Stimulated activated CD8-positive, alpha-beta memory T cell treated with anti-CD3 and anti-CD28 coated beads, Interleukin-4, amount 100 ng/mL, for 48 hours (primary cell): ENCODE measurements around the gene UTP3.
"Not testable (repeated sequence)": the region's sequence is repeated elsewhere in the genome, so short reads cannot be mapped to it uniquely, and the experiment has no call there.

Source experiments
- DNase-seq: peaks from one replicate; pipeline ENCODE4 v3.0.0-alpha.2; 2020

UTP3 gene

DNA sequence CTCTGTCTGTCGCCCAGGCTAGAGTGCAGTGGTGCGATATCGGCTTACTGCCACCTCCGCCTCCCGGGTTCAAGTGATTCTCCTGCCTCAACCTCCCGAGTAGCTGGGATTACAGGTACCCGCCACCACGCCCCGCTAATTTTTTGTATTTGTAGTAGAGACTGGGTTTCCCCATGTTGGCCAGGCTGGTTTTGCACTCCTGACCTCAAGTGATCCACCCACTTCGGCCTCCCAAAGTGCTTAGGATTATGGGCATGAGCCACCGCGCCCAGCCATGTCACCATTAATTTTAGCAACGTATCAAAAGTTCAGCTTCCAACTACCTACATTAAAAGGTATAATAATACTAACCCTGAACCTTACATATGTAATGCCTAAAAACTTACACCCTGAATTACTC is 940 bp upstream of the UTP3 start:
- peak; percentile 41 for DNase-seq

DNA sequence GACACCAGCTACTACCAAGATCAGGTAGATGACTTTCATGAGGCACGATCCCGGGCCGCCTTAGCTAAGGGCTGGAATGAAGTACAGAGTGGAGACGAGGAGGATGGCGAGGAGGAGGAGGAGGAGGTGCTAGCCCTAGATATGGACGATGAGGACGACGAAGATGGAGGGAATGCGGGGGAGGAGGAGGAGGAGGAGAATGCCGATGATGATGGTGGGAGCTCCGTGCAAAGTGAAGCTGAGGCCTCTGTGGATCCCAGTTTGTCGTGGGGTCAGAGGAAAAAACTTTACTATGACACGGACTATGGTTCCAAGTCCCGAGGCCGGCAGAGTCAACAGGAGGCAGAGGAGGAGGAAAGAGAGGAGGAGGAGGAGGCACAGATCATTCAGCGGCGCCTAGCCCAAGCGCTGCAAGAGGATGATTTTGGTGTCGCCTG is 481 bp downstream of the UTP3 start:
- peak; percentile 48 for DNase-seq

DNA sequence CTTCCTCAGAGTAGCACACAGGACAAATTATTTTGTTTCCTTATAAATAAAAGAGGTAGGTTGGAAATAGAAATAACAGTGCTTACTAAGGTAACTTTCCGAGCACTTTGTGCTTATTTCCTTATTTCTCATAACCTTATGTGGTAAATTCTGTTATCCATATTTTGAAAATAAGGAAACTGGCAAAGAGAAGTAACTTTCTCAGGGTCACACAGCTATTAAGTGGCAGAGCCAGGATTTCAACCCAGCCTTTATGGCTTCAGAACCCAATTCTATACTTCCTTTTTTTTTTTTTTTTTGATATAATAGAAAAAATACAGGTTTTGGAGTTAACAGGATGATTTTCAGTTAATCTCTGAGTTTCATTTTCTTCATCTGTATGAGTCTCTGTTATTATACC is 3.3 kb downstream of the UTP3 start:
- DNase-seq: no peak

GRCh38 chr4:70694633-70695032 is 6.3 kb downstream of the UTP3 start:
- DNase-seq: not testable (repeated sequence)

DNA sequence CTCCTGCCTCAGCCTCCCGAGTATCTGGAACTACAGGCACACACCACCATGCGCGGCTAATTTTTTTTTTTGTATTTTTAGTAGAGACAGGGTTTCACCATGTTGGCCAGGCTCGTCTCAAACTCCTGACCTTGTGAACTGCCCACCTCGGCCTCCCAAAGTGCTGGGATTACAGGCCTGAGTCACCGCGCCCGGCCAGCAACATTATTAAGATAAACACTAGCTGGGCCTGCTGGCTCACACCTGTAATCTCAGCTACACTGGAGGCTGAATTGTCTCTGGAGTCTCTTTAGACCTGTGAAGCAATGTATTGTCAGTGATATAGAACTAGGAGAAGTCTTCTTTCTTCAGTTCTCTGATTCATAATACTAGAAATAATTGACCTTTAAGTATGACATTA is 10.1 kb downstream of the UTP3 start:
- DNase-seq: not testable (repeated sequence)

DNA sequence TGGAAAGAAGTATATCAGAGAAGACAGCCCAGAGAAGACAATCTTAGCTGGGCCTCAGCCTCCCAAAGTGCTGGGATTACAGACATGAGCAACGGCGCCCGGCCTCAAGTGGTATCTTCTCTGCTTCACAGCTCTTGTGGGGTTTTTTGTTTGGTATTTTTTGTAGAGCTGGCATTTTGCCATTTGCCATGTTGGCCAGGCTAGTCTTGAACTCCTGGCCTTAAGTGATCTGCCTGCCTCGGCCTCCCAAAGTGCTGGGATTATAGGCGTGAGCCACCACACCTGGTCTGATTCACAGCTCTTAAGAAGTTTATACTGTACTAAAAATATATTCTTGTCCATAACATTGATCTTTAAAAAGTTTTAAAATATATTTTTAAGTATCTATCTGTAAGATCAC is 12.4 kb downstream of the UTP3 start:
- DNase-seq: no peak

DNA sequence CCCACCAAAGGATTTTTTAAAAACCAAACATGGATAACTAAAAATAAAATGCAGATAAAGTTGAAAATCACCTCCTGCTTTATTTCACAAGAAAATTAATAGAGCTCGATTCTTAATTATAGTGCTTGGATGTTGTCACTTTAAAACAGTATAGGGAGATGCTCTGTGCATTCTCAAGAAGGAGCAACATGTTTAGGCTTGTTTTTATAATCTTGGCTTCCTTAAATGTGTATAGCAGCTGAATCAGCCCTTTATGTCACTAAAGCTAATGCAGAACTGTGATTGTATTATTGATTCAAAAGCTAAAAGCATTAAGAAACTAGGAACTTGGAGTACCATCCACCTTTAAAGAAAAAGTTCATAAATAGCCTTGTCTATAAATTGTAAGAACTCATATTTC is 12.9 kb downstream of the UTP3 start:
- no peak for DNase-seq

DNA sequence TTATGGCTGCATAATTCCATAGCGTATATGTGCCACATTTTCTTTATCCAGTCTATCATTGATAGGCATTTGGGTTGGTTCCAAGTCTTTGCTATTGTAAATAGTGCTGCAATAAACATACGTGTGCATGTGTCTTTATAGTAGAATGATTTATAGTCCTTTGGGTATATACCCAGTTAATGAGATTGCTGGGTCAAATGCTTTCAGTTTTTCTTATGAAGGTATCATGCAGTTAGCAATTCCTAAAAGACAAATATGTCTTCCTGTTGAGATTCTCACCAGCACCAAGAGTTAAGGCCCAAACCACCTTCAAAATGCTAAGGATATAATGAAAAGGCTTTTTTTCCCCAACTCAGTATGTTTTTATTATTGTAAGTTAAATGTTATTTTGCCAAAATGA is 14.3 kb downstream of the UTP3 start:
- DNase-seq: not testable (repeated sequence)

DNA sequence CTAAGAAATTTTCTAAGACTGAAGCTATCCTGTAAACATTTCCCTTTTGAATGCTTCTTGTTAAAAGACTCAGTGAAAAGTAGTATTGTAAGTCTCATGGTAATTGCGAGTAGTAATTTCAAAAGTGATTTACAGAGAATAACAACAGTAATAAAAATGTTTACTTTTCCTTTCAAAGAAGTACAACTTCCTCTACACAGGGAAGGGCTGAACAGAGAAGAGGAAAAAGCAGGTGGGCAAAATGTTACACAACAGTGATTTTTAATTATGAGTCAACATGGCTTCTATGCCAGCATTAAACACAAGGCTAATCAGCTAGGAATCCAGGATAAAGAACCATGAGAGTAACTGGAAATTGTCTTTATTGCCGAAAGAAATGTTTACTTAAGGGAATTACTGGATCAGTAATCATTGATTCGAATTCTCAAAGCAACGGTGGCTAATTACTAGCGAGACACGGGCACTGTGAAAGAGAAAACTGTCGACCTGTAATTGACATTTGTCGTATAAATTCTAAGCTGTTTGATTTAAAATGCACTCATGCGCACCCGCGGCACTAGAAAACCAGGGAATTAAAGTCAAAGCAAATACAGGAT is 15.4 kb downstream of the UTP3 start:
- no peak for DNase-seq

DNA sequence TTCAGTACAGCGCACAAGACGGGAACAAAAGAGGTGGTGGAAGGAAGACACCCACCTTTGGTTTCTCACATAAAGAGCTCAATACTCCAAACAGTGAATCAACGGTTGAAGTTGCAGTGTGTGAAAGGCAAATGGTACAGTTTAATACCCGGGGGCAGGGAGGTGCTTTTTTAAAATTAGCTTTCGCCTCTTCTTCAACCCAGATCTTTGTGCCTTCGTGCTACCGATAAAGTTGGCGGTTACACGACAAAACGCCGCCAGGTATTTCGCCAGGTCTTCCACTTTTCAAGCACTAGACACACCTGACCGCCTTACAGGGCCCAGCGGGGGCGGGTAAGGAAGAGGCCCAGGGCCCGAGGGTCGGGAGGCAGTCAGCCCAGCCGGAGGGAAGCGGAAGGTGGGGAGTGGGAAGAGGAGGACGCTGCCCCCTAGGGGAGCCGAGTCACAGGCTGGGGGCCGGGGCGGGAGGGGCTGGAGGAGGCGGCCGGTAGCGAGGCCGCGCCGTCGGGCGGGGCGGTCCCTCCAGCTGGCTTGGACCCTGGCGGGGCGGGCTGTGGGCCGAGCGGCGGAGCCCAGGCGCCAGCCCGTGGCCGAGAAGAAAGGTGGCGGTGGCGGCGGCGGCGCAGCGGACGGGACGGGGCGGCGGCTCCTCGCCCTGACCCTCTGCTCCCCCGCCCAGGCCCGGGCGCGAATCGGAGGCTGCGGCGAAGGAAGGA is 16.0 kb downstream of the UTP3 start:
- peak; percentile 69 for DNase-seq

GRCh38 chr4:70704931-70705182 is 16.5 kb downstream of the UTP3 start:
- no peak for DNase-seq

DNA sequence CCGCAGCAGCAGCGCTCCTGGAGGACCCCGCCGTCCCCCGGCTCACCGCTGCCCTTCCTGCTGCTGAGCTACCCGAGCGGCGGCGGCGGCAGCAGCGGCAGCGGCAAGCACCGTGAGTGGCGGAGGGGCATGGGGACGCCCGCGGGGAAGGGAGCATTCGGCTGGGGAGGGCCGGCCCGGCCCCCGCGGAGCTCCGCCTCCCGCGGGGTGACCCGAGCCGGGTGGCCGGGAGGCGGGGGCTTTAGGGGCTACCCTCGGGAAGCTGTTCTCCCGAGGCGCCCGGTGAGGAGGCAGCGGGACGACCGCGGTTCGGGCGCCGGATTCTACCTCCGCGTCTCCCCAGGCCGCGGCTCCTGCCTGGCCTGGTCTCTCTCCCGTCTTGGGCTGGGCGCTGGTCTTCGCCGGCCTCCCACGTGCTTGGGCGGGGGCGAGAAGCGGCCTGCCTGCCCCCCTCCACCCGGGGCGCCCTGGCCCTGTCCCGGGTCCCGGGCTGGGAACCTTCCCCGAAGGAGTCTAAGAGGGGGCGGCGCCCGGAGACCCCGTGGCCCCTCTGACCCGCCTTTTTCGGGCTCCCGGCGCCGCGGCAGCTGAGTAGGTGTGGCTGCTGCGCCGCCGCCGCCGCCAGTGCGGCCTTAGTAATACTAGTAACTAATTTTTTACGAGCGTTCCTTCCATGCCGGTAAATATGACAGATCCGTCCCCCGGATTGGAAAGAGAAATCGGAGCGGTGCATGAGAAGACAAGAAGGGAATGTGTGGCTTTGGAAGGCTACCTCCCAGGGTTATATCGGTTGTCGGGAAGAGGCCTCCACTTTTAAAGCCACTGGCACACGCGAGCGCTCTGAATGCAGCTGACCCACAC is 17.1 kb downstream of the UTP3 start:
- DNase-seq: peak; percentile 80

GRCh38 chr4:70706044-70706461 is 17.7 kb downstream of the UTP3 start:
- no peak for DNase-seq

- no peak for DNase-seq
These were observed 18.2 kb downstream of the UTP3 start for GRCh38 chr4:70706516-70706915.

- no peak for DNase-seq
These were observed 21.4 kb downstream of the UTP3 start for GRCh38 chr4:70709611-70710205.

DNA sequence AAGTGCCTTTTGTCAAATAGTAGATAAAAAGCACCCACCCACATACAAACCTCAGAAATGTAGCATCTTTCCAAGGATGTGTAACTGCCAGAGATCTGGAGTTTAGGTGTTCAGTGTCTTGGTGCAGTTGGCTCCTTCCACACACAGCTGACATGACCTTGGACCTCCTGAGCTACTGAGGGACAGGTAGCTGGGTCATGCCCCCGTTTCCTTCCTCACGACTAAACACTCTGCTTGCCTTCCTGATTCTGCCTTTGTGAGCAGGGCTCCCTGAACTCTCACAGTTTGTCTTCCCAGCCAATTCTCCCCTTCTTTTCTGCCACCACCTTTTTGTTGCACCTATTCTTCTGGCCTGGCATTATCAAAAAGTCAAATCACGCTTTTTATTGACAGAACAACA is 23.3 kb downstream of the UTP3 start:
- no peak for DNase-seq

DNA sequence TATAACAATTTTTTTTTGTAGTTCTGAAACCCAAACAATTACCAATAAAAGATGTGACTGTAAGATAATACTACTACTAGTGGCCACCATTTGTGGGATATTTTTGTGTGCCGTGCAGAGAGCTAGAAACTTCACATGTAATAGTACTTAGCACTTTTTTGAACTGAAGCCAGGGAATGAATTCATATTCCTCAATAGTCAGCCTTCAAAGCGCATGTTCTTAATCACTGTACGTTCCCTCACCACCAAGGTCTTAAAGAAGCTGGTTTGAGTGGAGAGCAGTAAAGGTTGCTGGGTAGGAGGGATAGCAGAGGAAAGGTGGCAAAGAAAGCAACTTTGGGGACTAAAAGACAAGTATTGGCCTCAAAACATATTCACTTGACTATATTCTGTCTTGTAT is 23.8 kb downstream of the UTP3 start:
- DNase-seq: no peak

DNA sequence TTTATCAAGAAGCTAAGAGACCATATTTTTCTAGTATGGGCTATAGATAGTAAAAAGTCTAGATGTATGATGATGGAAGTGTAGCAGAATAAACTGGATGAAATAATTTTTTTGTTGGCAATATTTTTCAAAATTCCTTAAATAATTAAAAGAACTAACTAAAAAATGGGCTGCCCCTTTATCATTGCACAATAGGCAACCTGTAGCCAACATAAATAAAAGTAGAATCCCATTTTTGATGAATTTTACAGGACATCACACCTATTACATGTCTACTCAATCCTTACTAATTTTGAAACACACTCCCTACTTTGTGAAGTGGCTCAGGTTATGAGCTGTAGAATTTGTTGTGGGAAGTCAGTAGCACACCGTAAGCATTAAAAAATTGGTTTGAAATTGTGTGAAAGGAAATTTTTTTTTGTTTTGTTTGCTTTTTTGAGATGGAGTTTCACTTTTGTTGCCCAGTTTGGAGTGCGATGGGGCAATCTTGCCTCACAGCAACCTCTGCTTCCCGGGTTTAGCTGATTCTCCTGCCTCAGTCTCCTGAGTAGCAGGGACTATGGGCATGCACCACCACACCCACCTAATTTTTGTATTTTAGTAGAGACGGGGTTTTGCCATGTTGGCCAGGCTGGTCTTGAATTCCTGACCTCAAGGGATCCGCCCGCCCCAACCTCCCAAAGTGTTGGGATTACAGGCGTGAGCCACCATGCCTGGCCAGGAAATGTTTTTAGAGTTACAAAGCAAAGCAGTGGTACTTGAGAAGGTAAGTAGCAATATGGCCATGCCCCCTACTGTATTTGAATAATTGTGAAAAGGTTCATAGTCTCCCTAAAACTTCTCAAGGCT is 24.5 kb downstream of the UTP3 start:
- no peak for DNase-seq

DNA sequence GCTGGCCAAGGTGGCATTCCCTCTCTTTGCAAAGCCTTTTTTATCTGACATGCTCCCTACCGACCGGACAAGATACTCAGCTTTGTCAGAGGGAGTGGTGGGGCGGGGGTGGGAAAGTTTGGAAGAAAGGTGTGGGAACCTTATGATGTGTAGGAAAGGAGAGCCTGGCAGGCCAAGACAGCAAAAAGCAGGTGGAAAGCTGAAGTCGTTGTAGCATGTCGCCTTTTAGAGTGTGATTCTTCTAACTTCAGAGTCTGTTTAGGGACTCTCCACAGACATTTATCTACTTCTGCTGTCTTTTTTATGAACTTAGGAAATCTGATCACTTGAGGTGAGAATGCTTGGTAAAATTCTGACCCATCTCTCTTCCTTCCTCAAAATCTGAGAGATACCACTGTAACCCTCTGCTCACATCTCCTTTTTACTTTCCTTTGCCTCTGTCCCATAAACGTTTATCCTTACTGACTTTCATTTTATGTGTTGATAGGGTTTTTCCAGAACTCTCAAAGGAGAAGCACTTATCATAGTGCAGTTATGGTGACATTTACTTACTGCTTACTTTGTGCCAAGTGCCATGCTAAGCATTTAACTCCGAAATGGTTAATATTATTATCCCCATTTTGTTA is 25.2 kb downstream of the UTP3 start:
- no peak for DNase-seq

DNA sequence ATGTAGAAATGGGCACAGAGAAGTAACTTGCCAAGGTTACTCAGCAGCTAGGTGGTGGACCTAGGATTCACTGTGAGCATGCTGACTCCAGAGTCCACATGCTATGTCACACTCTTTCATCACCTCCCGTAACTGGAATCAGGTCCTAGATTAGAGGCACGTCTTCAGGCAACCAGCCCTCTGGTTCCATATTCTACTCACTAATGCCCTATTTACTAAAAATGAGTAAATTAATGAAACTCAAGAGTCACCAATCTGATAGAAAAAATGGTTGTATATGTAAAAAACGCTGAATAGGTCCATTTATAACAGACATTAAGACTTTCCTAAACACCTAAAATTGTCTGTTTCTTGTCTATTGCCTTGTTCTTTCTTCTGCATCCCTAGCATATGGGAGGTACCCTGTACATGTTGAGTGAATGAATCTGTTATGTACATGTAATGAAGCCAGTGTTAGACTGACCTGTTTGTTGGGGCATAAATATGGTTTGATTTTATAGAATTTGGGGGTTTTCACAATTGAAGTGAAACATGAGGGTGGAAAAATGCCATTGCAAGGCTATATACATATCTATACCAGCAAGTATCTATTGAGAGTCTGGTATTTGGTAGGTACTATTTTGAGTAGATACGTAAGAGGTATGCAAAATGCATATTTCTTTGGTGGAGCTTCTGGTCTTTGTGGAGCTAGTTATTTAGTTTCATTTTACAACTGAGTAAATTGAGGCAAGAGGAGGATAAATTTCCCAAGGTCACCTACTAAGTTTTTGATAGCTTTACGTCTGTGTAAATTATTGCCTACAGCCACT is 26.0 kb downstream of the UTP3 start:
- no peak for DNase-seq

GRCh38 chr4:70715097-70715496 is 26.8 kb downstream of the UTP3 start:
- no peak for DNase-seq
